Measurements from ENCODE around the gene DENND5A. TPM values are rescaled to one million over a fixed set of nuclear protein-coding genes. Genes with fewer than 3 reads are reported as not detected.

The DENND5A gene
- total RNA-seq, 6 experiments from 2014 or later, result 14.4 to 38.7 (median 20.4) TPM

GRCh38 chr11:9310485-9311090 is 45.4 kb upstream of the DENND5A start:
- intact Hi-C loops (cut with DNase I), result no loop called here
- no peak overlapping the region for H3K4me3 ChIP-seq
- no peak for TF ChIP-seq POLR2A (IDR thresholded peaks at IDR 0.05)
- no peak for TF ChIP-seq CTCF (IDR thresholded peaks at IDR 0.05)
- no peak overlapping the region for H3K27ac ChIP-seq
- H3K9me3 ChIP-seq, result no peaks in the 10 kb centered on the region
- 69% methylated on average over 3 of the region's 3 CpGs for WGBS (ENCODE audit: insufficient coverage, low coverage, low lambda C conversion rate, missing lambda C conversion rate)
- ATAC-seq (no peak), DNase-seq (no peak)
- H3K27me3 ChIP-seq, result no peaks in the 10 kb centered on the region
- peaks cover 0 to 13% (median 0%) of the 10 kb centered on the region in 4 donors for H3K4me1 ChIP-seq
- no peaks in the 10 kb centered on the region for H3K36me3 ChIP-seq

GRCh38 chr11:9304178-9304577 is 39.0 kb upstream of the DENND5A start:
- intact Hi-C loops (cut with DNase I), result no loop called here
- Histone ChIP-seq H3K9me3 (no peaks in the 10 kb centered on the region), H3K36me3 (no peaks in the 10 kb centered on the region), H3K27me3 (no peaks in the 10 kb centered on the region), H3K4me3 (no peak overlapping the region), H3K27ac (no peak overlapping the region), H3K4me1 (no peaks in the 10 kb centered on the region)
- ATAC-seq (no peak), DNase-seq (no peak)
- 75% methylated on average over 3 of the region's 3 CpGs for WGBS (ENCODE audit: insufficient coverage, low coverage, low lambda C conversion rate, missing lambda C conversion rate)
- no peak for TF ChIP-seq CTCF (IDR thresholded peaks at IDR 0.05)
- TF ChIP-seq POLR2A (IDR thresholded peaks at IDR 0.05), result no peak

GRCh38 chr11:9302448-9302847 is 37.3 kb upstream of the DENND5A start:
- Histone ChIP-seq H3K4me3 (no peak overlapping the region), H3K27ac (no peak overlapping the region), H3K4me1 (no peaks in the 10 kb centered on the region), H3K9me3 (no peaks in the 10 kb centered on the region), H3K27me3 (no peaks in the 10 kb centered on the region), H3K36me3 (peaks cover 0 to 12% (median 0%) of the 10 kb centered on the region in 4 donors)
- intact Hi-C loops (cut with DNase I), result no loop called here
- TF ChIP-seq POLR2A (IDR thresholded peaks at IDR 0.05), result no peak
- no peak for TF ChIP-seq CTCF (IDR thresholded peaks at IDR 0.05)
- WGBS (ENCODE audit: insufficient coverage, low coverage, low lambda C conversion rate, missing lambda C conversion rate), result no CpG with 5 or more reads among the region's 3 CpGs
- no peak for DNase-seq
- ATAC-seq, result no peak

- intact Hi-C loops (cut with DNase I), result no loop called here
- TF ChIP-seq POLR2A (IDR thresholded peaks at IDR 0.05) (no peak), CTCF (IDR thresholded peaks at IDR 0.05) (no peak)
- H3K36me3 ChIP-seq, result peaks cover 0 to 13% (median 0%) of the 10 kb centered on the region in 4 donors
- H3K27ac ChIP-seq, result no peak overlapping the region
- WGBS (ENCODE audit: insufficient coverage, low coverage, low lambda C conversion rate, missing lambda C conversion rate), result 73% methylated on average over 4 of the region's 10 CpGs
- H3K27me3 ChIP-seq, result no peaks in the 10 kb centered on the region
- no peak for ATAC-seq
- no peak overlapping the region for H3K4me3 ChIP-seq
- DNase-seq, result no peak
- H3K9me3 ChIP-seq, result no peaks in the 10 kb centered on the region
- H3K4me1 ChIP-seq, result no peaks in the 10 kb centered on the region
Observed at GRCh38 chr11:9301720-9302119, 36.6 kb upstream of the DENND5A start.

All from right lobe of liver (tissue), 6 donors.